Ovary (tissue), 9 donors: ENCODE results near the gene CKS1B. TPM values are rescaled to one million over a fixed set of nuclear protein-coding genes. Genes with fewer than 3 reads are reported as not detected.

Experiments used
- DNase-seq, 5 donors: peaks; one replicate each; pipeline ENCODE4 v3.0.0-alpha.2; 2019 to 2020
- H3K27ac ChIP-seq, 2 donors: fragments of 200-600 bp; one replicate each; pipeline versions ENCODE4 v1.5.1 to v1.8.0; 2019 to 2022
- H3K27me3 ChIP-seq: fragments of 200-600 bp; one replicate; pipeline ENCODE4 v1.8.0; 2022
- H3K36me3 ChIP-seq: fragments of 200-600 bp; sonication (generic); one replicate; pipeline ENCODE4 v1.5.1; 2019
- H3K4me1 ChIP-seq: one replicate; pipeline ENCODE4 v1.8.1; 2013; ENCODE audit warnings: mild to moderate bottlenecking, moderate library complexity; ENCODE audit not compliant: insufficient read depth
- H3K4me3 ChIP-seq: fragments of 200-600 bp; sonication (generic); one replicate; pipeline ENCODE4 v1.5.1; 2017
- H3K9me3 ChIP-seq, 2 donors: fragments of 200-600 bp in 1 of 2; sonication (generic) in 1 of 2; one replicate each; pipeline versions ENCODE4 v1.5.1 to v1.8.1; 2013 to 2019; ENCODE audit warnings: mild to moderate bottlenecking in 1 of 2, moderate library complexity in 1 of 2
- EP300 ChIP-seq: sonication (generic); formaldehyde crosslinking; IDR thresholded peaks from one replicate; pipeline ENCODE4 v1.6.1; 2017; ENCODE audit warnings: antibody characterized with exemption
- POLR2A ChIP-seq: fragments of 450-650 bp; IDR thresholded peaks from one replicate; pipeline ENCODE4 v1.6.1; 2017; ENCODE audit warnings: antibody characterized with exemption, mild to moderate bottlenecking, moderate library complexity
- WGBS, 3 donors: extraction: QIAGEN DNeasy Blood & Tissue Kit in 1 of 3; methylation state at CpG; one replicate each; pipeline versions ENCODE4 v1.1.5 to v1.1.7; 2013 to 2017; 5-methylcytosine and 5-hydroxymethylcytosine counted together
- intact Hi-C, 4 donors: fragments of 100-400 bp; cut with DNase I; formaldehyde crosslinking; loops; one replicate each; pipeline versions ENCODE4 v1.11.0 to v1.15.1; 2022 to 2023
- polyA plus RNA-seq, 2 donors: library from polyadenylated mRNA; stranded (reverse); fragments of 200-250 nt in 1 of 2; fragments of 350-450 nt in 1 of 2; fragmentation: Illumina TruSeq in 1 of 2; extraction: RNeasy Lipid Tissue Mini Kit (QIAGEN cat#74804) in 1 of 2; gene quantifications; one replicate each; pipeline ENCODE4 v1.2.3, GENCODE V29; 2013 to 2014
- total RNA-seq, 7 donors: library from RNA; depleted of rRNA in 2 of 7; stranded (reverse); fragments of >200 nt in 2 of 7; fragmentation: NEBNext Ultra II Directional in 3 of 7; extraction: Animal tissue kit (Norgen Biotek cat#: 25700) in 3 of 7; gene quantifications; one replicate each; pipeline versions ENCODE4 v1.1.0 to v1.2.4, GENCODE V29; 2016 to 2023
- TF ChIP-seq, protein P1 (sequence below), 3 donors: fragments of 450-650 bp in 2 of 3; fragments of 200-600 bp in 1 of 3; IDR thresholded peaks; one replicate each; pipeline versions ENCODE4 v1.5.1 to v1.8.0; 2016 to 2022; ENCODE audit warnings: antibody characterized with exemption in 3 of 3, mild to moderate bottlenecking in 1 of 3
- donor health status: DM: no; HTN: no; CAD: no; lungs with moderate emphysema.
- donor health status: DM: no; HTN: no; CAD: no.
- donor health status: Bipolar disorder and iron deficiency.
- donor health status: DM: yes; HTN: yes; CAD: no.
- donor health status: DM: no; HTN: no; CAD: no.
- donor health status: DM: yes; HTN: yes; CAD: no.

CKS1B gene
- total and polyA plus RNA-seq, 9 donors: 12.2 to 55.8 (median 28.0) TPM

DNA sequence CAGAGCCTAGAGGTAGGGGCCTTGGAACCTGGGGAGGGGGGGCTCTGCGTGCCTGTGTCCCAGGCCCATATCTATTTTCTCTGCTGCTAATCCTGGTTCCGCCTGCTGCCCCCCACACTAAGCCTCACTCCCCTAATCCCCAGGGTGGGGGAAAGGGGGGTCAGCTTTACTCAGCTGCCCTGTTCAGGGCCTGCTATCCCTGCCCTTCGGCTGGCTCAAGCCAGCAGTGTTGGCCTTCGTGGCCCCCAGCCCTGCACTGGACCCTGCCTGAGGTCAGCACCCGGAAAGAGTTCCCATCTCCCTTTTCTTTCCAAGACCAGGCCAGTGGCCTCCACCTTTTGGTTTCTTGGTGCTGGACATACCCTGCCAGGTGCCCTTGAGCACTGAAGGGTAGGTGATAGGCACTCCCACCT lies 36.5 kb downstream of the CKS1B start:
- Histone ChIP-seq H3K9me3 (no peaks in the 10 kb centered on the region), H3K27ac (peak overlapping the region in 1 of 2 donors; percentile 57), H3K4me1 (peaks cover 10% of the 10 kb centered on the region), H3K4me3 (no peak overlapping the region), H3K36me3 (no peaks in the 10 kb centered on the region), H3K27me3 (no peaks in the 10 kb centered on the region)
- peak in 1 of 5 donors; percentile 28 for DNase-seq
- WGBS, 3 donors: 68 to 73% (median 69%) methylated on average over 5 of the region's 5 CpGs
- intact Hi-C loops: no loop called here
- TF ChIP-seq, protein P1, sequence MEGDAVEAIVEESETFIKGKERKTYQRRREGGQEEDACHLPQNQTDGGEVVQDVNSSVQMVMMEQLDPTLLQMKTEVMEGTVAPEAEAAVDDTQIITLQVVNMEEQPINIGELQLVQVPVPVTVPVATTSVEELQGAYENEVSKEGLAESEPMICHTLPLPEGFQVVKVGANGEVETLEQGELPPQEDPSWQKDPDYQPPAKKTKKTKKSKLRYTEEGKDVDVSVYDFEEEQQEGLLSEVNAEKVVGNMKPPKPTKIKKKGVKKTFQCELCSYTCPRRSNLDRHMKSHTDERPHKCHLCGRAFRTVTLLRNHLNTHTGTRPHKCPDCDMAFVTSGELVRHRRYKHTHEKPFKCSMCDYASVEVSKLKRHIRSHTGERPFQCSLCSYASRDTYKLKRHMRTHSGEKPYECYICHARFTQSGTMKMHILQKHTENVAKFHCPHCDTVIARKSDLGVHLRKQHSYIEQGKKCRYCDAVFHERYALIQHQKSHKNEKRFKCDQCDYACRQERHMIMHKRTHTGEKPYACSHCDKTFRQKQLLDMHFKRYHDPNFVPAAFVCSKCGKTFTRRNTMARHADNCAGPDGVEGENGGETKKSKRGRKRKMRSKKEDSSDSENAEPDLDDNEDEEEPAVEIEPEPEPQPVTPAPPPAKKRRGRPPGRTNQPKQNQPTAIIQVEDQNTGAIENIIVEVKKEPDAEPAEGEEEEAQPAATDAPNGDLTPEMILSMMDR (IDR thresholded peaks at IDR 0.05): no peak
- TF ChIP-seq EP300 (no peak), POLR2A (no peak)

DNA sequence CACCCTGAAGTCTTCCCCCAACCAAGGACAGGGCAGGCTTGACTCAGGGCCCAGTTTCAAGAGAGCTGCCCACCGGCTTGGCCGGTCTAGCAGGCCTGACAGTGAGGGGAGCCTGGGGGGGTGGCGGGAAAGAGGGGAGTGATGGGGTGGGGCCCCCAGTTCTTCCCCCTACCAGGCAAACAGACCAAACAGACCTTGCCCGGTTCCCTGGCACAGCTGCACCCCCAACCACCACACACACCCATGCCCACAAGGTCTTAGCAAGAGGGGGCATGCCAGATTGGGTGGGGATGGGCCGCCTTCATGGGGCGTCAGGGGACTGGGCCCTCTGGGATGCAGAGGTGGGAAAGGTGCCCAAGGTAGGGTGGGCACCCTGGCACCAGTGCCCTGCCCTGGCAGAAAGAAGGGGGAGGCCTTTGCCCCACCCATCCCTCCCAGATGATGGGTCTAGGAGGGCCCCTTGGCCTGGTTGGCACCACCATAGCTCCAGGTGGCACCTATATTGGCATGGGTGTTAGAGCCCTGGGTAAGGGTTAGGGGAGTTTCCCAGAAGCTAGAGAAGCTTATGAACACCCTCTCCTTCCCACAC lies 37.0 kb downstream of the CKS1B start:
- intact Hi-C loops: no loop called here
- Histone ChIP-seq H3K4me3 (no peak overlapping the region), H3K9me3 (no peaks in the 10 kb centered on the region), H3K36me3 (no peaks in the 10 kb centered on the region), H3K4me1 (peaks cover 10% of the 10 kb centered on the region), H3K27me3 (no peaks in the 10 kb centered on the region), H3K27ac (peak overlapping the region; percentile 57 to 62)
- no peak for TF ChIP-seq POLR2A
- TF ChIP-seq, protein P1 (IDR thresholded peaks at IDR 0.05): no peak
- no peak for TF ChIP-seq EP300
- 87 to 96% (median 96%) methylated on average over 6 of the region's 6 CpGs for WGBS, 3 donors
- DNase-seq: peak in 1 of 5 donors; percentile 58

DNA sequence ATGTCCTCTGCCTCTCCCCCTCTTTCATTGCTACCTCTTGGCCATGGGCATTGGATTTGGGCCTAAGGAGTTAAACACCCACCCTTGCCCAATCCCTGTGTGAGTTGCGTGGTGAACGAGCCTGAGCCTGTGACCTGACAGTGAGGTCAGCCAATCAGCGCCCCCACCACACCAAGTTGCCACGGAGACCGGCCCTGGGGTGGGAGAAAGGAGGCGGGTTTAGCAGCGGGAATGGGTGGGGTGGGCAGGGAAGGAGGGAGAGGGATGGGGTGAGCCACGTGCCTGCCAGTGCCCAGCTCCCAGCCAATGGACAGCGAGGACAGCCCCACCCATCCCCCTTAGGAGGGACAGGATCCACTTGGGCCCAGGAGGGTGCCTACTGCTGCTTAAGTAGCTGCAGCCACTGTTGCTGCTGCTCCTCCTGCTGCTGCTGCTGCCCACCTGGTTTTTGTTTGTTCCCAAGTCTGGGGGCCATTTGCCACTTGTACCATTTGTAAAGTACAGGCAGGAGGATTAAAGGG lies 37.6 kb downstream of the CKS1B start:
- DNase-seq: peak; percentile 82 to 88 (median 84)
- Histone ChIP-seq H3K27me3 (no peaks in the 10 kb centered on the region), H3K4me3 (no peak overlapping the region), H3K27ac (peak overlapping the region; percentile 57 to 62), H3K9me3 (no peaks in the 10 kb centered on the region), H3K4me1 (peaks cover 12% of the 10 kb centered on the region), H3K36me3 (no peaks in the 10 kb centered on the region)
- TF ChIP-seq EP300 (no peak), POLR2A (no peak)
- TF ChIP-seq, protein P1 (IDR thresholded peaks at IDR 0.05): no peak
- intact Hi-C loops: no loop called here
- WGBS, 3 donors: 0 to 20% (median 16%) methylated on average over 2 to 9 of the region's 9 CpGs

DNA sequence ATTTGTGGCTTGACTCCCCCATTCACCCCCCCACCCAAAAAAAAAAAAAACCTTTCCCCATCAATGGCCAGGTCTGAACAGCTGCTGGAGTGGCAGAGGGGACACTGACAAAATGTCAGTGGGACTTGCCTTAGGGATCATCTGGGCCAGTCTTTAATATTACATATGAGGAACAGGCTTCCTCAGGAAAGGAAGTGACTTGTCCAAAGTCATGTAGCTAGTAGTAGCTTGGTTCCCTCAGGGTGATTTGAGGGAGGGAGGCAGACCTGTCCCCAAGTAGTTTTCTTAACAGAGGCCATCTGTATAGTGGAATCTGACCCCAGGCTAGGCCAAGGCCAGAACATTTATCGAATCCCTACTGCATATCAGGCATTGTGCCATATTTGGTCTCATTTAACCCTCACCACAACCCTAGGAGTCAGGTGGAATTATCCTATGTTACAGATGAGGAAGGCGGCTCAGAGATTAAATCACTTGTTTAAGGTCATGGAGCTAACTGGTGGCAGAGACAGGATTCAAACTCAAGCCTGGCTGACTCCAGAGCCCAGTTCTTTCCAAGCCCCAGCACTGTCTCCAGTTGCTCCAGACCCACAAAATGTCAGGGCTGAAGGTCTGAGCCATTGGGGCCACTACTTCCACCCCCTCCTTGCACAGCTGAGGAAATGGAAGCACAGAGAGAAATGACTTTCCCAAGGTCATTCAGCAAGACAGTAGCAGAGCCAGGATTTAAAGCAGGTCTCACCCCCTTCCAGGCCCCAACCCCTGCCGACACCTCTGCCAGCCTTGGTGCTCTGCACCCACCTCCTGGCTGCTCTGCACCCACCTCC lies 38.5 kb downstream of the CKS1B start:
- TF ChIP-seq EP300 (no peak), POLR2A (no peak)
- WGBS, 3 donors: 63 to 79% (median 73%) methylated on average over 3 of the region's 3 CpGs
- intact Hi-C loops: no loop called here
- H3K4me3 ChIP-seq: no peak overlapping the region
- no peaks in the 10 kb centered on the region for H3K27me3 ChIP-seq
- no peaks in the 10 kb centered on the region for H3K36me3 ChIP-seq
- H3K4me1 ChIP-seq: peaks cover 16% of the 10 kb centered on the region
- H3K9me3 ChIP-seq: no peaks in the 10 kb centered on the region
- H3K27ac ChIP-seq: peak overlapping the region in 1 of 2 donors; percentile 57
- no peak for DNase-seq
